ENCODE measurements around the gene HPCA. TPM values are rescaled to one million over a fixed set of nuclear protein-coding genes. Genes with fewer than 3 reads are reported as not detected.
A peak's percentile ranks its signal among the peaks of the same experiment; 100 is the strongest.

Gene HPCA
- total RNA-seq, 1 donor from 2014 or later, result 1.0 TPM

DNA sequence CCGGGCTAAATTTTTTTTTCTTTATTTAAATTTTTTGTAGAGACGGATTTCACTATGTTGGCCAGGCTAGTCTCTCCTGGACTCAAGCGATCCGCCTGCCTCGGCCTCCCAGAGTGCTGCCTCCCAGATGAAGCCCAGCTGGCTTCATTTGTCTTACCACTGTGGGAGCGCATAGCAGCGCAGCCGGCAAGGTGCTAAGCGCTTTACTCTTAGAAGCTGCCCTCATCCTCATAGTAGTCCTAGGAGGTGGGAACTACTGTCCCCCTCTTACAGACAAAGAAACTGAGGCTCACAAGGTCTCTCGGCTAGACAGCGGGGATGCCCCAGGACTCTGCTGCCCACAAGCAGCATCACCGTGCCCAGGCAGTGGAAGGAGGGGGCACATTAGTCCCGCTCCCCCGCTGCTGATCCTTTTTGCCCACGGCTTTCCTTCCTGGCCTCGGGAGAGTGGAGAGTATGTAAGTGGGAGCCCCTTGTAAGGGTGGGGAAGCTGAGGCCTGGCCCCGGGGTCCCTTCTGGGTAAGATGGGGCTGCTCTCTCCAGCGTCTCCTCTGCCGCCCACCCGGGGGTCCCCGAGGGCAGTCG, 14.2 kb downstream of the HPCA start:
- DNase-seq (ENCODE audit: extremely low spot score, unreplicated experiment), result no peak
- Mint-ChIP-seq H3K4me1 (ENCODE audit: unreplicated experiment) (peaks cover 9% of the 10 kb centered on the region), H3K36me3 (no peaks in the 10 kb centered on the region), H3K9me3 (no peaks in the 10 kb centered on the region), H3K27ac (peak overlapping the region; percentile 74), H3K4me3 (peak overlapping the region; percentile 88), H3K27me3 (peaks cover 64% of the 10 kb centered on the region)
- TF ChIP-seq, protein P1, sequence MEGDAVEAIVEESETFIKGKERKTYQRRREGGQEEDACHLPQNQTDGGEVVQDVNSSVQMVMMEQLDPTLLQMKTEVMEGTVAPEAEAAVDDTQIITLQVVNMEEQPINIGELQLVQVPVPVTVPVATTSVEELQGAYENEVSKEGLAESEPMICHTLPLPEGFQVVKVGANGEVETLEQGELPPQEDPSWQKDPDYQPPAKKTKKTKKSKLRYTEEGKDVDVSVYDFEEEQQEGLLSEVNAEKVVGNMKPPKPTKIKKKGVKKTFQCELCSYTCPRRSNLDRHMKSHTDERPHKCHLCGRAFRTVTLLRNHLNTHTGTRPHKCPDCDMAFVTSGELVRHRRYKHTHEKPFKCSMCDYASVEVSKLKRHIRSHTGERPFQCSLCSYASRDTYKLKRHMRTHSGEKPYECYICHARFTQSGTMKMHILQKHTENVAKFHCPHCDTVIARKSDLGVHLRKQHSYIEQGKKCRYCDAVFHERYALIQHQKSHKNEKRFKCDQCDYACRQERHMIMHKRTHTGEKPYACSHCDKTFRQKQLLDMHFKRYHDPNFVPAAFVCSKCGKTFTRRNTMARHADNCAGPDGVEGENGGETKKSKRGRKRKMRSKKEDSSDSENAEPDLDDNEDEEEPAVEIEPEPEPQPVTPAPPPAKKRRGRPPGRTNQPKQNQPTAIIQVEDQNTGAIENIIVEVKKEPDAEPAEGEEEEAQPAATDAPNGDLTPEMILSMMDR (conservative IDR thresholded peaks at IDR 0.05), result no peak

GRCh38 chr1:32900956-32901822, 14.9 kb downstream of the HPCA start, which contains the start of gene TMEM54:
Gene TMEM54 (minus strand): TSS chr1:32901389. CDS start chr1:32901238, 151 bp downstream.
- DNase-seq (ENCODE audit: extremely low spot score, unreplicated experiment), result no peak
- Mint-ChIP-seq H3K9me3 (no peaks in the 10 kb centered on the region), H3K27me3 (peaks cover 61% of the 10 kb centered on the region)

GRCh38 chr1:32901823-32902534, 15.7 kb downstream of the HPCA start:
- H3K36me3 Mint-ChIP-seq, result no peaks in the 10 kb centered on the region
- peaks cover 5% of the 10 kb centered on the region for H3K4me1 Mint-ChIP-seq (ENCODE audit: unreplicated experiment)
- peak overlapping the region; percentile 88 for H3K4me3 Mint-ChIP-seq
- H3K9me3 Mint-ChIP-seq, result no peaks in the 10 kb centered on the region
- TF ChIP-seq, protein P1 (conservative IDR thresholded peaks at IDR 0.05), result no peak
- H3K27me3 Mint-ChIP-seq, result peaks cover 55% of the 10 kb centered on the region
- peak overlapping the region; percentile 70 for H3K27ac Mint-ChIP-seq
- no peak for DNase-seq (ENCODE audit: extremely low spot score, unreplicated experiment)

More at GRCh38 chr1:32900956-32901822, 14.9 kb downstream of the HPCA start, which contains the start of gene TMEM54:
- Mint-ChIP-seq H3K4me1 (ENCODE audit: unreplicated experiment) (peaks cover 5% of the 10 kb centered on the region), H3K4me3 (peak within 1 kb of the TSS; percentile 88), H3K36me3 (no peaks in the 10 kb centered on the region), H3K27ac (peak within 1 kb of the TSS; percentile 74)
- TF ChIP-seq, protein P1 (conservative IDR thresholded peaks at IDR 0.05), result no peak

GRCh38 chr1:32902535-32902920, 16.2 kb downstream of the HPCA start:
- DNase-seq (ENCODE audit: extremely low spot score, unreplicated experiment), result no peak
- no peaks in the 10 kb centered on the region for H3K36me3 Mint-ChIP-seq
- peak overlapping the region; percentile 81 for H3K4me3 Mint-ChIP-seq
- peak overlapping the region; percentile 70 for H3K27ac Mint-ChIP-seq
- peaks cover 51% of the 10 kb centered on the region for H3K27me3 Mint-ChIP-seq
- TF ChIP-seq, protein P1 (conservative IDR thresholded peaks at IDR 0.05), result no peak
- peaks cover under 1% of the 10 kb centered on the region for H3K4me1 Mint-ChIP-seq (ENCODE audit: unreplicated experiment)
- no peaks in the 10 kb centered on the region for H3K9me3 Mint-ChIP-seq

- no peak for DNase-seq (ENCODE audit: extremely low spot score, unreplicated experiment)
- Mint-ChIP-seq H3K27ac (no peak overlapping the region), H3K4me1 (ENCODE audit: unreplicated experiment) (no peaks in the 10 kb centered on the region), H3K9me3 (no peaks in the 10 kb centered on the region), H3K36me3 (no peaks in the 10 kb centered on the region), H3K27me3 (peaks cover 41% of the 10 kb centered on the region), H3K4me3 (no peak overlapping the region)
- TF ChIP-seq, protein P1 (conservative IDR thresholded peaks at IDR 0.05), result no peak
Observed at GRCh38 chr1:32903991-32904785, 17.9 kb downstream of the HPCA start.

All from type B pancreatic cell (in vitro differentiated cells).